GM18520 (cell line): Measurements from ENCODE around the gene TNS1.

ENCODE experiments used
- ATAC-seq: cut with Tn5 transposase; IDR thresholded peaks from one replicate; pipeline ENCODE4 v1.9.1; 2021; ENCODE audit not compliant: unreplicated experiment

The TNS1 gene

DNA sequence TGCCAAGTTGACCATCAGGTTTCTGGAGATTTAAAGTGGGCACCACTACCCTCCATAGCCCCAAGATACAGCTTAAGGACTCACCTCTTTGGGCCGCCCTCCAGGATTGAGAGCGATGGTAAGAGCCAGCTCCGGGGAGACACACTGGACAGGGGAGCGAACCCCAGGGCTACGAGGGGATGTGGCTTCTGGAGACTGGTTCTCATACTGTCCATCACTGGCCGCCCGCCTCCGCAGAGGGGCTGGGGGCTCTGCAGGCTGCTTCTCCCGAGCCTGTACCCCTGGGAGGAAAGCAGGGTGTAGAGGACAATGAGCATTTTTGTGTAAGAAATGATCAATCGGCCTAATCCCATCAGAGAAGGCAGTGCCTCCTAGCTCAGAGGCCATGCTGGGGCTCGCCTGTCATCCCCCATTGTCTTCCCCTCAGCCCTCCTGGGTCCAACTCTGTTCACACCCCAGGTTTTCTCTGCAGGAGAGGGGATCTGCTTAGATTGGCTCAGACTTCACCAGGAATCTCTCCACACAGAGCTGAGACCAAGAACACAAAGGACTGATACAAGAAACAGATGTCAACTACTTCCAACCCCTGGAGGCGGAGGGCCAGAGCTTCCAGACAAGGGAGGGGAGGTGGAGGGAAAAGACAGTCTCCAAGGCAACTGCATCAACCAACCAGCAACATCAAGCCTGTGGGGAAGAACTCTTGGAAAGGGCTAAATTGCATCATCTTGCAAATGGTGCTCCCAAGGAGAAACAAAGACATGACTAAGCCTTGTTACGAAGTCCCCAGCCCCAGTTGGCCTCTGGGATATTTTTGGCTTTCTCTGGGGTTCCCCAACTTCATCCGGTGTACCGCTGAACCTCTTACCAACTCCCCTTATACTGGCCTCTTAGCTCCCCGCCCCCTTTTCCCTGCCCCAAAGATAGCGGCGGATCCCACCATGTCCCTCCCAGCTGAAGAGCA is 166.6 kb downstream of the TNS1 start:
- ATAC-seq, result no peak

DNA sequence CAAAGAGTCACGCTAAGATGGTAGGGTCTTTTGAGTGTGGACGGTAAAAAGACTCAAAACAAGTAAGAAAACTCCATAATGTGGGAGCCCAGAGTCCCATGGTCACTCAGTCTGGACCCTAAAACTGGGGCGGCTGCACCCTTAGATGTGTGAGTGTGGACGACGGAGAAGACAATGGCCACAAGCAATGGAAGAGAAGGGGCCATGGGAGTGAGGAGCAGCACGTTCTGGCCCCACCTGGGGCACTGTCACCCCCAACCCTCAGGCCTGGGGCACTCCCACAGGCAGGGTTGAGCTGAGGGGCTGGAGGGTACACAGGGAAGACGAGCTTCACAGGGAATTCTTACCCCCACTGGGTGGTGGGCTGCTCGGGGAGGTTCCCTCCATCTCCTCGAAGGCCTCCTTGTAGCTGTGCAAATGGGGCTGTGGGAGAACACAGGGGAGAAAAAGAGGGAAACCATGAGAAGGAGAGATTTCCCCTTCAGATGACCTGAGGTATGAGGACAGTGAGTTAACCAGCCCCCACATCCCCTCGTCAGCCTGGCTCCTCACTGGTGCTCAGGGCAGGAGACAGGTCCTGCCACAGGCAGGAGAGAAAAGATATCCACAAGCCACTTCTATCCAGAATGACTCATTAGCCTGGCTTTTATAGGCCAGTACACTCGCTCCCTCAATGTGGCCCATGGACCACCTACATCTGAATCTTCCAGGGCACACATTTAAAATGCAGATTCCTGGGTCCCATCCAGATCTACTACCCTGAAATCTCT is 167.9 kb downstream of the TNS1 start:
- ATAC-seq, result no peak

DNA sequence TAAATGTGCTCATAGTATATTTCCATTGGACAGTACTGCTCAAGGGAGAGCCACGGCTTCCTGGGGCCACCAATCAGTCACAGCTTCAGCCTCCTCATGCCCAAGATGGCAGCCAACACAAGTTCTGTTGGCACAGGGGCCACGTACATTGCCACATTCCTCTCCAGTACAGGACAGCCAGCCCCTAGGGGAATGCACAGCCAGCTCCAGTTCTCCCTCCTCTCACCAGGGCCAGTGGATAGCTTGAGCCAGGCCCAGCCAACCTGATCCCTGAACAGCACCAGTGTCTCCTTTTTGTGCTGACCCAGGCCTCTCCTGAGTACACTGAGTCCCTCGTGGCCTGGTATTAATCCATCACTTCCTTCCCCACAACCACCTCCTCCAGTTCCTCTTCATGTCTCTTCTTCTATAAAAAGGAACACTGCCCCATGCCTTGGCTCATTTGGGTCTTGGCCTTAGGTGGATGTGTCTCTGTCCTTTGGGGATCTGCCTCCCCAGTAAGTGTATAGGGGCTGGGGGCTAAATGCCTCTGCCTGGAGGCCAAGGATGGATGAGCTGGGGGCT is 168.7 kb downstream of the TNS1 start:
- ATAC-seq, result no peak

DNA sequence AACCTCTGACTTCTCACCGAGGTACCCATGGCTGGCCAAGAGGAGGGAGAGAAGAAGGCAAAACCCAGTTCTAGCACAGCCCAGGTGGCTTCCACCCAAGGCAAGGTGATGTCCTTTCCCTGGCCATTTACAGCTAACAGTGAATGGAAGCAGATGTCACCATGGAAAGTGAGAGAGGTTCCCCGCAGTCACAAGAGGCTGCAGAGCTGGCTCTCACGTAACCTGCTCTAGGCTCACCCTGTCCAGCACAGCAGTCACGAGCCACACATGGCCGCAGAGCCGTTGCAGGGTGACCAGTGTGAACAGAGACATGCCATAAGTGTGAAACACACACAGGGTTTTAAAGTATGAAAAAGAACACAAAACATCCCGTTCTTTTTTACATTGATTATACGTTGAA is 169.4 kb downstream of the TNS1 start:
- no peak for ATAC-seq

DNA sequence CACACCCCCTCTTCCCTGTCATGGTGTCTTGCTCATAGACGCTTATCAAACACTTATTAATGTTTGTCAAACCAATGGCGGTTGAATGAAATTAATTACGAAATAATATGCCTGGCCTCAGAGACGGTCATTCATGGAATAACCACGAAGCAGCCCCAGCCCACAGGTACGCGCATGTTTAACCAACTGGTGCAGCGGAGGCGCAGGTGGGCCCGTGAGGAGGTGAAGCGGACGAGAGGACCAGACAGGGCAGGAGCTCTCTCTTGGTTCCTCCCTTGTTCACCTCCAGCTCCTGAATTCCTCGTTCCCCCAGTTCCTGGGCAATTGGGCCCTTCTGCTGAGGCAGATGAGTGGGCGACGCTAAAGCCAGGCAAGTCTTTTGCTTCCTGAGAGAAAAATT is 169.8 kb downstream of the TNS1 start:
- no peak for ATAC-seq

DNA sequence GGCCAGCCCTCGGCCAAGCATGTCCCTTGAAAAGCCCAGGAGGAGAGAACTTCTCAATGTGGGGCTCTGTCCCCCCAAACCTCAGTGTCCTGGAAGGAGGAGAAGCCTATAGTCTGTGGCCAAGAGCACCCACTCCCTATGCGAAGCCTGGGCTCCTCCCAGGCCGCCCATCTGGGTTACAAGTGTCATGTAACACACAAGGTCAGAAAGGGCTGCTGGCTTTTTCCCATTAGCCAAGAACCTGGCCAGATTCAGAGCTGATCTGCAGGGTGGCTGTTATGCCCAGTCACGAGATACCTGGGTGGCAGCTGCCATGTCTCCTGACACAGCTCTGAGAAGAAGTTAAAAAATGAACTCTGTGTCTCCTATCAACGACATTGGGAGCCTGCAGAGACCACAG is 170.7 kb downstream of the TNS1 start:
- no peak for ATAC-seq

DNA sequence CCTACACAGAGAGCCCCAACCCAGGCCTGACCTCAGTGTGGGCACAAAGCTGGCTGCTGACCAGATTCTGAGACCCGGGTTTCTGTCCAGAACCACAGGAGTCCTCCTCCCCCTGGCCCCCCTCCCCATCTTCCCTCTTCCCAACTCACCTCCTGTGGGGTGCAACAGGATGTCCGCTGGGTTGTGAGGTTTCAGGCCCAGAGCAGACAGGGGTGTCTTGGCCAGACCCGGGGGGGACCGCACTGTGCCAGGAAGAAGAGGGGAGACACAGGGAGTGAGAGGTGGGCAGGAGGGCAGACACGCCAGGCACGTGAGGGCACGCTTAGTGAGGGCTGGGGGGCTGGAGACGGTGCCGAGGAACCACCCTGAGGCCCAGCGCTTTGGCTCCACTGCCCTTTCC is 171.5 kb downstream of the TNS1 start:
- ATAC-seq, result no peak

DNA sequence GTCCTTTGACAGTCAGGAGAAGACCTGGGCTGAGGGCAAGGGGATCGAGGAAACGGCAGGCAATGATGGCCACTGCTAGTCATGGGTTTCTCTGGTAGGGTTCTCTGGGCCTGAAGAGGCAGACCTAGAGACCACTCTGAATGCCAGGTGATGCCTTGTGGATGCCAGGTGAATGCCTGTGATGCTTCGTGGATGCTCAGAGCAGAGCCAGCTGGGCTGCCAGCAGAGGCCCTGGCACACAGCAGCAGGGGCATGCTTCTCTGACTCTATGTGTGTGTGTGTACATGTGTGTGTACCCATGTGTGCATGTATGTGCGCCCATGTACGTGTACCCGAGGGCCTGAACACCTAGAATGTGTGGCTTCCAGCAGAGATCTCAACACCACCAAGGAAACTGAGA is 172.0 kb downstream of the TNS1 start:
- ATAC-seq, result no peak

DNA sequence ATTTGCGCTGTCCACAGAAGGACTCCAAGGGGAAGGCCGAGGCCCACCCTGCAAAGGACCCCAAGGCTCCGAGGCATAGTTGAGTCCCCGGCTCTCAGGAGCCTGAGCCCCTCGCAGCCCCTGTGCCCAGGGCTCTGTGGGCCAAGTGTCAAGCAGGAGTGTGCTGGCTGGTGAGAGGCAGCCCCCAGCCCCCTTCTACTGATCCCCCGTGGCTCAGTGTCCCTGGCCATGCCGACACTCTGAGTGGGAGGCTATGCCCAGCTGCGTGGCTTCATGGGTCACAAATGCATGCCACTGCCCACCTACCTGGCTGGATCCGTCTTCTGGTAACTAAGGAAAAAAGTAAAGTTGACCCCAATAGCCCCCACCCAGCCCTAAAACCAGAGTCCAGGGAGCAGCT is 172.7 kb downstream of the TNS1 start:
- ATAC-seq, result no peak

DNA sequence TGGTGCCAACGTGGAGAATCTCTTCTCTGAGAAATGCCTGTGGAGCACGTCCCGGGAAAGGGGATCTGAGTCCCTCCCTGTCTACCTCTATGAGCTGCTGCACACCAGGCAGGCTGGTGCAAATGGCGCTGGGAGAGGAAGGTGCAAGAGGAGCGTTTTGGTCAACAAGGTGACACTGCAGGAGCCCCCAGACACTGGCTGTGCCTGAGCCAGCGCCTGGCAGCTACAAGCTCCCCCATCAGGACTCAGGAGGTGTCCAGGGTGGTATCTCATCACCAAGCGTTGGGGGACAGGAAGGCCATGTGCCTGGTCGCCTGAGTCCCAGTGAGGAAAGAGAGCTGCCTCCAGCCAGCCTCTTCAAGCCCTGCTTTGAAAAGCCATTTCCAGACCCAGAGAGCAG is 173.4 kb downstream of the TNS1 start:
- ATAC-seq, result no peak

DNA sequence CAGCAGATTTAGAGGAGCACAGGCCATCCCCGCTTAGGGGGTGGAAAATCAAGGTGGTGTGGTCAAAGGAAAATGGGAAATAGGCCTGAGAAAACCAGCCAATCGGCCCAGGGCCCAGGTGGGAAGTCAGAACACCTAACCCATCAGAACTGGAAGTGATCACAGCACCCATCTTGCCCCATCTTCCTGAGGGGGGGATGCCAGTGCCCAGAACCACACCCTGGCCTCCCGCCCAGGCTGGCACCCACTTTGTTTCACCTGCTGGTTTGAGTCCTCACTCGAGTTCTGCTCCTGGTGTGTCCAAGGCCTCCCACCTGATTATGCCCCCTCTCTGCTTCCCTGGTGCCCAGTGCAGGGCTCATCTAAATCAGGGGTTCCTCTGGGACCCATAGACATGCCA is 174.5 kb downstream of the TNS1 start:
- no peak for ATAC-seq

DNA sequence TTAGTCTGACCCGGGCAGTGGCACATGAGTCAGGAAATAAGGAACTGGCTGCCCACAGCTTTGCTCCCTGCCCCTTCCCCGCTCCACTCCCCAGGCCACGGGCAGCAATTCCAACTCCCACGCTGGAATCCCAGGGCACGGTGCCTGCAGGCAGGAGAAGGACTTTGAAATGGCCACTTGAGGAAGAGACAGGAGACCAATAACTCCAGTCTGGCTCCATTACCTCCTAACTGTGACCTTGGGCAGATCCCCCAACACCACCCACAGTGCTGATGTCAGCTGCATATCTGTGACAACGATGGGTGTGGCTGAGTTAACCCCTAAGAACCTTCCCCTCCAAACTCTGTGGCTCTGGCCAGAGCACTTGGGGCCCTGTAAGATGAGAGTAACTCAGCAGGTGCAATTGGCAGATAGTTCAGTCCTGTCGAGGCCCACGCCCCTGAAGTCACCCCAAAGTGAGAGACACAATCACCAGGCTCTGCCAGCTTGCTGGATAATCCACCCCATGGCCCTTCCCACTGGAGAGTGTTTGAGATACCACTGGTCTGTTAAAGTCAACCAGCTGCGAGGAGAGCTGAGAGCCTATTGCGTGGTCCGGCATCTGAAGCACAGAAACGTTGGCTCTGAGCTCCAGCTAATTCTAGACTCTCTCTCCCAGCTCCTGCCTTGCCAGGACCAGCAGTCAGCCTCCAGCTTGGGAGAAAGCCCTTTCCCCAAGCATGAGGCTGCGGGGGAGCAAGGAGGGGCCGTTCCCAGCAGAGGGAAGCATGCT is 175.2 kb downstream of the TNS1 start:
- no peak for ATAC-seq

DNA sequence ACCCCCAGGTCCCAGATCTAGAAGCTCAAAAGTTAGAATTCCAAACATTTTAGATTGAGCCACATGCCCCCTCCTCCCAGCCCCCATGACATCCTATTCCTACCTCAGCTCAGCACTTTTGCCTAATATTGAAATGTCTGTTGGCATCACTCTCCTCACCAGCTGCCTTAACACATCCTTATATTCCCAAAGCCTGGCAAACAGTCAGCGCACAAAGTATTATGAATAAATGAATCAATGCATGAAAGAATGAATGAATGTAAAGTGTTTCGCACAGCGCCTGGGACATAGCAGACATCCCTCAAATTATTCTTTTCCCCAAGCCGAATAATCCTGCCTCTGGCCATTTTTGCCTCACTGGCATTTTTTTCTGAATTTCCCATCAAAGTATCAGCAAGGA is 175.8 kb downstream of the TNS1 start:
- no peak for ATAC-seq

DNA sequence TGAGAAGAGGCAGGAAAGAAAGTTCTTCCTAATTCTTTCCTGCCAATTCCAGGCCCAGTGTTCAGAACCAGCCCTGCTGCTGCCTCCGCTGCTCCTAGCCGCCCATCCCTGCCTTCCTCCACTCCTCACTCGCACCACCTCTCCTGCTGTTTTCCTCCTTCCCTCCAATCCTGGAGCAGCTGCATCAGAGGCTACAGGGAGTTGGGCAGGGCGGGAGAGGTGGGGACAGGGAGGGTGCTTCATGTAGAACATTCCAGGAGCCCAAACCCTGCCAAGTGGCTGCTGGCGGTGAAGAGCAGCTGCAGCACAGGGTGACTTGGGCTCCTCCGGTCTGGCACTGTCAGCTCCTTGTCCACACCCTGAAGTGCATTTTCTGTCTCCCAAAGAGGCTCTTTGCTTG is 176.3 kb downstream of the TNS1 start:
- ATAC-seq, result no peak

DNA sequence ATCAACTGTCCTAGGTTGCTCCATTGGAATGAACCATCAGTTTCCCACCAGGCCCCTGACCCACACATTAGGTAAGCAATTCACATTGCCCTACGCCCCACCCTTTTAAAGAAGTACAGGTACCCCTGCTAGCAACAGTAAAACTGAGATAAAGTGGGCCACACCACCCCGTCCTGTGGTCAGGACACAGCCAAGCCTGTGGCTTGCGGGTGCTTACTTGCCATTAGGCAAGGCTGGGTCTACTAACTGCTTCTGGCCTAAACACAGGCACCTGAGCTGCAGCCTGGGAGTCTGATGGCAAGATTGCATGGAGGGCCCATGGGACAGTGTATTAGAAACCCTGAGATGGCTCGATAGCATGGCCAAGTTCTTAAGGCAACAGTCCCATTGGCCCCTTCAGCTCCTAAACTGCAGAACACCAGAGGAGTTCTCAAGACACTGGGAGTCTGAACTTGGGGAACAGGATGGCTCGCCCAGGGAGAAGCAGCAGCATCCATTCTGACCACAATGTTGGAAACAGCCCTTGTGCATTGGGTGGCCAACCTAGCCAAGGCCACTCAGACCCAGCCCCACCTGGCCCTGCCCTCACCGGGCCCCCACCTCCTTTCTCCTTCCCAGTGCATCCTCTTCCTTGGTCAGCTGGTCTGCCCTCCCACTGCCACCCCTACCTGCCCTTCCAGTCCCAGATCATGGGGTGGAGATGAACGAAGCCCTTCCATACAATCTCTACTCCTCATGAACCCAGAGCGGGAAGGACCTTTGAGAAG is 177.1 kb downstream of the TNS1 start:
- ATAC-seq, result no peak

DNA sequence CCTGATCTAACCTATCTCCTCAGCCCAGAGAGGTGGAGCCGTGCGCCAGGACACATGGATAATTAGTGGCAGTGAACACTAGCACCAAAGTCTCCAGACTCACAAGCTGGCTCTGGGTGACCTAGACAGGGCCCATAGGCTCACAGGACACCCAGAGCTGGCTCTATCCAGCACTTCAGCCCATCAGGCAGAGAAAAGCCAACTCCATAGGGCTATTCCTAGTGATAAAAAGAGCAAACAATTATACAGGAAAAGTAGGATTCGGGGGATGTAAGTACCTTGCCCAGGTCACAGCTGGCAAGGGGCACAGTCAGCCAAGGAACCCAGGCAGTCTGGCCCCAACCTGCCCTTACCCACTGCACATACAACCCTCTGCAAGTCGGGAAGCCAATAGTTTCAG is 178.6 kb downstream of the TNS1 start:
- ATAC-seq, result no peak

DNA sequence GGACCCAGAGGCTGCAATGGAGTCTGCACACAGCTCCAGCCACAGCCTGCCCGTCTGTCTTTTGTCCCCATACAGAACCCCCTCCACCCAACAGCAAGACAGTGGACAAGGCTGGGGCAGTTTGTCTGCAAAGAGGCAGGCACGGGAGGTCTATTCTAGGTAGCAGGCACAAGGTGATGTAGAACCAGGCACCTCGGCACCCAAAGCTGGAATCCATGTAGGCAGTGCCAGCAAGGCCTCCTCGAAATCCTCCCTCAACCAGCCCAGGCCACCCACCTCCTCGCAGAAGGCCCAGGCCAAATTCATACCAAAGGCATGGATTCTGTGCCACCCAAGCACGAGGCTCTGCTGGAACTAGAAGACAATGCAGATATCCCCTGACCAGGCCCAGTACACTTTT is 179.2 kb downstream of the TNS1 start:
- ATAC-seq, result no peak

DNA sequence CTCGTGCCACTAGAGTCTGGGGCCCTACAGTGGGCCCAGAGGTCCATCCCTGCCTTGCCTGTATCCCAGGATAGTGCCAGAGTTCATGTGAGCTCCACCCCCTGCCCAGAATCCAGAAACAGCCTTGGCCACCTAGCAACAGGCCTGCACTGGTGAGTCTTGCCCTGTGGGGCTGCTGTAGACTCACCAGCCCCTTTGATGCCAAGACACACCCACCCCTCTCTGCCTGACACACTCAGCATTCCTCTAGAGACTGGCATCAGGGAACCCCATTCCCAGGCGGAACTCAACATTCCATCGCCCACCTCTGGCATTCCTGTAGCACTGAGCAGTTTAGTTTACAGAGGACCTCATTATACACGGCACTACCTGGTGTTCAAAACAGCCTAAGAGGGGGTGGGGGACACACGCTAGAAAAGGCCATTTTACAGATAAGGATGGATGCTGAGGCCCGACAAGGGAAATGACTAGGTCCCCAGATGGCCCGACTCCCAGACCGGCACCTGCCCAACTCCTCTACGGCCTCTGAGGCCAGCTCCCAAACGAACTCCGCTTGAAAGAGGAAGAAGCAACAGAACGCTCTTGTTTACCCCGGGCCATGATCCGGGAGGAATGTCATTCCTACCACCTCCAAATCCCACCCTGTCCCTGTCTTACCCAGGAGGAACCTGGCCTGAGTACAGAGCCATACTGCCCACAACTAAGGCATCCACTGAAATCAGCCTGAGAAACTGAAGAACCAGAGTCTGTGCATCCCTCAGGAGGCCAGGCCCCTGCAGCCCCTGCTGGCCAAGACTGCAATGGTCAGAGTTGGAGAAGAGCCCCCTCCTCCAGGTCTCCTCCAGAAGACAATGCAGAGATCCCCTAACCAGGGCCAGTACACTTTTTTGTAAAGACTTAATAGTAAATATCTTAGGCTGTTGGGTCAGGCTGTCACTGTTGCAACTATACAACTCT is 180.2 kb downstream of the TNS1 start:
- no peak for ATAC-seq

DNA sequence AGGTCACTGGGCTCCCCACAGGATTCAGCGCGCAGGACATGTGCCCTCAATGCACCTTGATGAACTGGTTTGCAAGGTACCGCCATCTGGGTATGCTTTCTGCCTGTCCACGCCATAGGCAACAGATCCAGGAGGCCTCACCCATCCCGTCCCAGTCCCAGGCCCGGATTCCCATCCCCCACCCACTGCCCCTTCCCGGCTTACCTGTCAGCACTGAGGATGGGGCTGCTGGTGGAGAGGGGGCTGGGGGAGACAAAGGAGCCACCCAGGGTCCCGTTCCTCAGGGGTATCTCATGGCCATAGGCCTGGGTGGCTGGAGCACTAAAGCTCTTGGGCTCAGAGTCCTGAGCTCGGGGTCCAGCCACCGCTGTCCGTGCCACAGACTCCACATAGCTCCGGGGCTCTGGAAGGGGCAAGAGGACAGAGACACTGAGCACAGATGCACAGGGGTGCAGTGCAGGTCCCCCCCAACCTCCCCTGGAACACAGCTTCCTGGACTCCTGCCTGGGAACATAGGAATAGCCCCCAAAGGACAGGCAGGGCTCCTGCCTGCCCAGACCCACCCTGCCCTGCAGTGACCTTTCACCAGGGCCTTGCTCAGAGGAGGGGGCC is 181.2 kb downstream of the TNS1 start:
- no peak for ATAC-seq
